ENCODE data around the gene SPATA25. TPM values are rescaled to one million over a fixed set of nuclear protein-coding genes. Genes with fewer than 3 reads are reported as not detected.

The SPATA25 gene
- total RNA-seq, 1 experiment from 2014 or later: 7.3 TPM

GRCh38 chr20:45851501-45851900, 35.9 kb downstream of the SPATA25 start:
- Mint-ChIP-seq H3K27me3 (ENCODE audit: insufficient read depth, unreplicated experiment) (no peaks in the 10 kb centered on the region), H3K4me3 (ENCODE audit: unreplicated experiment) (no peak overlapping the region), H3K9me3 (ENCODE audit: unreplicated experiment) (no peaks in the 10 kb centered on the region), H3K27ac (ENCODE audit: unreplicated experiment) (no peak overlapping the region), H3K36me3 (ENCODE audit: insufficient read depth, unreplicated experiment) (peaks cover 7% of the 10 kb centered on the region), H3K4me1 (ENCODE audit: low read depth, unreplicated experiment) (peaks cover 6% of the 10 kb centered on the region)
- Histone ChIP-seq H3K27me3 (replicated peaks; ENCODE audit: control insufficient read depth, insufficient read depth, low read length) (no peaks in the 10 kb centered on the region), H3K4me1 (peaks cover 5% of the 10 kb centered on the region), H3K4me3 (ENCODE audit: low read depth, low read length) (no peak overlapping the region), H3K9me3 (no peaks in the 10 kb centered on the region), H3K36me3 (ENCODE audit: control insufficient read depth, insufficient read depth, low read length) (no peaks in the 10 kb centered on the region)
- no peak for TF ChIP-seq CTCF (IDR thresholded peaks at IDR 0.05; ENCODE audit: insufficient read depth in 1 of 2, low read depth in 1 of 2, low read length in 1 of 2, severe bottlenecking in 1 of 2, unreplicated experiment in 1 of 2)
- CTCF ChIA-PET: interaction anchor here (0.7 kb wide), 1 partner anchor 27 kb away, joined by 3 read pairs; no protein-coding TSS in a partner anchor
- POLR2A ChIA-PET: no interaction called here
- no TSS peak for BruUV-seq (replicated peaks)
- no peak for DNase-seq
- intact Hi-C loops (cut with micrococcal nuclease; ENCODE audit: unreplicated experiment): no loop called here

GRCh38 chr20:45850926-45851325, 36.5 kb downstream of the SPATA25 start:
- Histone ChIP-seq H3K4me3 (ENCODE audit: low read depth, low read length) (no peak overlapping the region), H3K36me3 (ENCODE audit: control insufficient read depth, insufficient read depth, low read length) (no peaks in the 10 kb centered on the region), H3K27me3 (replicated peaks; ENCODE audit: control insufficient read depth, insufficient read depth, low read length) (no peaks in the 10 kb centered on the region), H3K4me1 (no peaks in the 10 kb centered on the region; the same call in 1 of the 2 replicates), H3K9me3 (no peaks in the 10 kb centered on the region)
- no TSS peak for BruUV-seq (replicated peaks)
- intact Hi-C loops (cut with micrococcal nuclease; ENCODE audit: unreplicated experiment): no loop called here
- Mint-ChIP-seq H3K9me3 (ENCODE audit: unreplicated experiment) (no peaks in the 10 kb centered on the region), H3K4me1 (ENCODE audit: low read depth, unreplicated experiment) (peaks cover 6% of the 10 kb centered on the region), H3K36me3 (ENCODE audit: insufficient read depth, unreplicated experiment) (peaks cover 5% of the 10 kb centered on the region), H3K27me3 (ENCODE audit: insufficient read depth, unreplicated experiment) (no peaks in the 10 kb centered on the region), H3K27ac (ENCODE audit: unreplicated experiment) (no peak overlapping the region), H3K4me3 (ENCODE audit: unreplicated experiment) (no peak overlapping the region)
- no peak for TF ChIP-seq CTCF (IDR thresholded peaks at IDR 0.05; ENCODE audit: insufficient read depth in 1 of 2, low read depth in 1 of 2, low read length in 1 of 2, severe bottlenecking in 1 of 2, unreplicated experiment in 1 of 2)
- DNase-seq: no peak
- POLR2A ChIA-PET: no interaction called here
- CTCF ChIA-PET: no interaction called here

GRCh38 chr20:45850238-45850637, 37.2 kb downstream of the SPATA25 start:
- no peak overlapping the region for H3K4me3 ChIP-seq (ENCODE audit: low read depth, low read length)
- Mint-ChIP-seq H3K4me3 (ENCODE audit: unreplicated experiment) (no peak overlapping the region), H3K4me1 (ENCODE audit: low read depth, unreplicated experiment) (peaks cover 6% of the 10 kb centered on the region), H3K27me3 (ENCODE audit: insufficient read depth, unreplicated experiment) (no peaks in the 10 kb centered on the region), H3K36me3 (ENCODE audit: insufficient read depth, unreplicated experiment) (peaks cover 12% of the 10 kb centered on the region), H3K27ac (ENCODE audit: unreplicated experiment) (no peak overlapping the region), H3K9me3 (ENCODE audit: unreplicated experiment) (no peaks in the 10 kb centered on the region)
- BruUV-seq (replicated peaks): no TSS peak
- no peaks in the 10 kb centered on the region for H3K4me1 ChIP-seq
- no peaks in the 10 kb centered on the region for H3K27me3 ChIP-seq (replicated peaks; ENCODE audit: control insufficient read depth, insufficient read depth, low read length)
- ChIA-PET POLR2A (no interaction called here), CTCF (no interaction called here)
- H3K36me3 ChIP-seq (ENCODE audit: control insufficient read depth, insufficient read depth, low read length): no peaks in the 10 kb centered on the region
- intact Hi-C loops (cut with micrococcal nuclease; ENCODE audit: unreplicated experiment): no loop called here
- no peak for DNase-seq
- no peaks in the 10 kb centered on the region for H3K9me3 ChIP-seq
- no peak for TF ChIP-seq CTCF (IDR thresholded peaks at IDR 0.05; ENCODE audit: insufficient read depth in 1 of 2, low read depth in 1 of 2, low read length in 1 of 2, severe bottlenecking in 1 of 2, unreplicated experiment in 1 of 2)
